ENCODE measurements around the gene UBE4B.
"Not testable (repeated sequence)": the region's sequence is repeated elsewhere in the genome, so short reads cannot be mapped to it uniquely, and the experiment has no call there.

Gene UBE4B

DNA sequence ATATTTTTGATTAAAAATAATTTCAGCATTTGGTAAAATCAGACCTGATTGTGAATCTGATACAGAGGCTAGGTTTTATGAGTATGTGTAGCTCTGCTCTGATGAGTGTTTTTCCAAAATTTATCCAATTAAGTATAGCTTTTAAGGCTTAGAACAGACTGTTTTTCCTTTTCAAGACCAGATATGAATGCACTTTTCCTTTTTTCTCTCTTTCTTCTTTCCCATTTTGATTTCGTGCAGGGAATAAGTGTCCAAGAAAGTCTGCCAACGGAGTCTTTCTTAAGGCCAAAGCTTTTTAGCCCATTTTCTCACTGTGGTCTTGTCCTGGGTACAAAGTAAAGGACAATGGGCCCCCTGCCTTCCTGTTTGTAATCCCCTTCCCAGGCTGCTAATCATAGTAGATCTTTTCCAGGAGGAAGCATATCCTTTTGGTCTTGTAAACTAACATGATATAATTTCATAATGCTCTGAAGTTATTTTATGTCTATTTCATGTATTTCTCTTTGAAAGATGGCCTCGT lies 180.5 kb downstream of the UBE4B start:
- no peaks in the 10 kb centered on the region for H3K9me3 ChIP-seq (ENCODE audit: control insufficient read depth, low read length)
- no peaks in the 10 kb centered on the region for H3K27me3 ChIP-seq (replicated peaks; ENCODE audit: control insufficient read depth, insufficient read depth, low read length)
- no peaks in the 10 kb centered on the region for H3K36me3 ChIP-seq (ENCODE audit: control insufficient read depth, insufficient read depth, low read length, severe bottlenecking)
- peak overlapping the region; percentile 41 for H3K9ac ChIP-seq (ENCODE audit: low read length)
- H3K4me1 ChIP-seq (ENCODE audit: control insufficient read depth, insufficient read depth, low read length), result peaks cover 45% of the 10 kb centered on the region
- H3K4me3 ChIP-seq (ENCODE audit: low read length), result peak overlapping the region; percentile 52
- peak; percentile 21 for DNase-seq (ENCODE audit: low read depth)

DNA sequence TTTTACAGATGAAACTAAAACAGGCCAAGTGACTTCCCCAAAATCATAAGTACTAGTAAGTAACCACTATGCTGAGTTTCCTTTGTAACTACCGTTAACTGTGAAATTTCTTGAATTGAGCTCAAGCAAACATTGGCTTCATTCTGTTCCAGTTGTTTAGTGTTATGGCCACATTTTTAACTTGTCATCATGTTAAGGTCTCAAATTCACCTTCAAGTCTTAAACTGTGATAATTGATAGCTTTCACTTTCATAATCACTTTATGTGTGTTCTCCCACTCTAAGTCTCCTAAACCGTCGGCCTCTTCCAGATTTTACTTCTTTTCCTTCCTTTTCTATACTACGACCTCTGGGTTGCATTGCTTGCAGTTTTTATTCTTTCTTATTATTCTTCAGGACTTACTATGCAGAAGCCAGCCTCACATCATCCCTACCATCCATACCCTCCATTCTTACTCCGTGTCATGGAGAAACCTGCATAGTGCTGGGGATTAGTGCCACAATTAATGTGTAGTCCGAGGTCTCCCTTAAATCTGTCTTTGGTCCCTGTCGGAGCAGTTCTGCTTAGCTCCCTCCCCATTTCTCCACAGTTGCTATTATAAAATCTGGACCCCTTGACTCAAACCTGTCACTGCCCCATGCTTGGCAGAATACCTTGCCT lies 183.5 kb downstream of the UBE4B start:
- no peaks in the 10 kb centered on the region for H3K9me3 ChIP-seq (ENCODE audit: control insufficient read depth, low read length)
- no peaks in the 10 kb centered on the region for H3K27me3 ChIP-seq (replicated peaks; ENCODE audit: control insufficient read depth, insufficient read depth, low read length)
- H3K4me1 ChIP-seq (ENCODE audit: control insufficient read depth, insufficient read depth, low read length), result peaks cover 51% of the 10 kb centered on the region
- H3K36me3 ChIP-seq (ENCODE audit: control insufficient read depth, insufficient read depth, low read length, severe bottlenecking), result no peaks in the 10 kb centered on the region
- peak overlapping the region; percentile 15 for H3K9ac ChIP-seq (ENCODE audit: low read length)
- peak overlapping the region; percentile 28 for H3K4me3 ChIP-seq (ENCODE audit: low read length)
- no peak for DNase-seq (ENCODE audit: low read depth)

DNA sequence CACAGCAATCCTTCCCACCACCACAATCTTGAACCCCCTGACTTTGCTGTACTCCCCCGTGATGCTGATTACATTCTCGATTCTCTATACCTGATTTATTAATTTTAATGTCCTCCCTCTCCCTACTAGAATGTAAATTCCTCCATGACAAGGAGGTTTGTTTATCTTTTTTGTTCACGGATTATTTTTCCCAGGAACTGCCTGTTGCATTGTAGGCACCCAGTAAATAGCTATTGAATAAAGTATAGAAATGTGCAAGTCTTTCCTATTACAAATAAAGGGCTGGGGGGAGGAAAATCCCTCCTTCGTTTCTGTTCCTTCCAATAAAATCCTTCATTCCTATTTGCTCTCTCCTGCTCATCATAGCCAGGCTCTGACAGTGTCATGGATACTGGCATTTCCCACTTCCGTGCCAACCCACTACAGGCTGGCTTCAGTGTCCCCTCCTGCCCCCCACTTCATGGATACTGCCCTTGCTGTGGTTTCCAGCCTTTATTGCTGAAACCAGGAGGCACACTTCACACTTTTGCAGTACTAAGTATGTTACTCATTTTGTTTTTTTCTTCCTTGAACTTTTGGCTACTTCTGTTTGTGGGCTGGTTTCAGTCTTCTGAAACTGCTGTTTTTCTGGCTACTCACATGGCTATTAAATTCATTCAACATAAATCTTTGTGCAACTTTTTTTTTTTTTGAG lies 185.1 kb downstream of the UBE4B start:
- Histone ChIP-seq H3K4me1 (ENCODE audit: control insufficient read depth, insufficient read depth, low read length) (peaks cover 48% of the 10 kb centered on the region), H3K27me3 (replicated peaks; ENCODE audit: control insufficient read depth, insufficient read depth, low read length) (no peaks in the 10 kb centered on the region), H3K36me3 (ENCODE audit: control insufficient read depth, insufficient read depth, low read length, severe bottlenecking) (no peaks in the 10 kb centered on the region), H3K9ac (ENCODE audit: low read length) (peak overlapping the region; percentile 2), H3K4me3 (ENCODE audit: low read length) (peak overlapping the region; percentile 38), H3K9me3 (ENCODE audit: control insufficient read depth, low read length) (no peaks in the 10 kb centered on the region)
- peak; percentile 11 for DNase-seq (ENCODE audit: low read depth)

DNA sequence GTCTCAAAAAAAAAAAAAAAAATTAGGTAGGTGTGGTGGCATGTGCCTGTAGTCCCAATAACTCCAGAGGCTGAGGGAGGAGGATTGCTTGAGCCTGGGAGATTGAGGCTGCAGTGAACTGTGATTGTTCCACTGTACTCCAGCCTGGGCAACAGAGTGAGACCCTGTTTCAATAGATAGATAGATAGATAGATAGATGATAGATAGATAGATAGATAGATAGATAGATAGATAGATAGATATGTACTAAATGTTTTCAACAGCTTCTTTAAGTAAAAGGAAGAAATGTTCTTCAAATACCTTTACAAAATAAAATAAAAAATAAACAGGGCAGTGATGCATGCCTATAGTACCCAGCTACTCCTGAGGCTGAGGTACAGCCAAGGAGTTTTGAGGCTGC lies 187.4 kb downstream of the UBE4B start:
- Histone ChIP-seq H3K9me3 (ENCODE audit: control insufficient read depth, low read length) (no peaks in the 10 kb centered on the region), H3K9ac (ENCODE audit: low read length) (no peak overlapping the region), H3K4me1 (ENCODE audit: control insufficient read depth, insufficient read depth, low read length) (peaks cover 36% of the 10 kb centered on the region), H3K36me3 (ENCODE audit: control insufficient read depth, insufficient read depth, low read length, severe bottlenecking) (no peaks in the 10 kb centered on the region), H3K4me3 (ENCODE audit: low read length) (no peak overlapping the region), H3K27me3 (replicated peaks; ENCODE audit: control insufficient read depth, insufficient read depth, low read length) (no peaks in the 10 kb centered on the region)
- no peak for DNase-seq (ENCODE audit: low read depth)

DNA sequence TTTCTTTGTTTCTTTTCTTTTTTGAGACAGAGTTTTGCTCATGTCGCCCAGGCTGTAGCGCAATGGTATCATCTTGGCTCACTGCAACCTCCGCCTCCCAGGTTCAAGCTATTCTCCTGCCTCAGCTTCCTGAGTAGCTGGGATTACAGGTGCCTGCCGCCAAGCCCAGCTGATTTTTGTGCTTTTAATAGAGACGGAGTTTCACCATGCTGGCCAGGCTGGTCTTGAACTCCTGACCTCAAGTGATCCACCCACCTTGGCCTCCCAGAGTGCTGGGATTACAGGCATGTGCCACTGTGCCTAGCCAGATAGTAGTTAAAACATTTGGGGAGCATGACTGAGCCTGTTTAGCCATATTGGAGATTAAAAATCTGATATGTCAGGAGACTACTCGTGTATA lies 187.9 kb downstream of the UBE4B start:
- not testable (repeated sequence) for DNase-seq (ENCODE audit: low read depth); H3K27me3 ChIP-seq (replicated peaks; ENCODE audit: control insufficient read depth, insufficient read depth, low read length); H3K9me3 ChIP-seq (ENCODE audit: control insufficient read depth, low read length); H3K4me3 ChIP-seq (ENCODE audit: low read length); H3K9ac ChIP-seq (ENCODE audit: low read length); H3K36me3 ChIP-seq (ENCODE audit: control insufficient read depth, insufficient read depth, low read length, severe bottlenecking)
- peaks cover 36% of the 10 kb centered on the region for H3K4me1 ChIP-seq (ENCODE audit: control insufficient read depth, insufficient read depth, low read length)

DNA sequence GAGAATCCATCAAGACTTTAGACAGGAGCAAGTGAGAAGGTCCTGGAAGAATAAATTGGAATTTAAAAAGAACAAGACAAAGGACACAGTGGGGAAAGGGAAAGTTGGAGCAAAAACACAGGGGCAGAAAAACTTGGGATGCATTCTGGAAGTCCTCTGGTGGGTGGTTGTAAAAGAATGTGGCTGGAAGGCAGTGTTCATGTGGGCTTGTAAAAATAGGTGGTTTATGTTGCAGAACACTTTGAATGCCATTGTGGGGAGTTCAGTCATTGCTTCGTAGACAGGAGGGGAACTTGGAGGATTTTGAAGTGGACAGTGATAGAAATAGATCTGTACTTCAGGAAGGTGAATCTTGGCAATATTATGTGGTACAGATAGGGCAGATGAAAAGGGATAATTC lies 192.8 kb downstream of the UBE4B start:
- peak; percentile 18 for DNase-seq (ENCODE audit: low read depth)
- Histone ChIP-seq H3K4me3 (ENCODE audit: low read length) (no peak overlapping the region), H3K9ac (ENCODE audit: low read length) (no peak overlapping the region), H3K9me3 (ENCODE audit: control insufficient read depth, low read length) (no peaks in the 10 kb centered on the region), H3K27me3 (replicated peaks; ENCODE audit: control insufficient read depth, insufficient read depth, low read length) (no peaks in the 10 kb centered on the region), H3K4me1 (ENCODE audit: control insufficient read depth, insufficient read depth, low read length) (peaks cover 11% of the 10 kb centered on the region), H3K36me3 (ENCODE audit: control insufficient read depth, insufficient read depth, low read length, severe bottlenecking) (no peaks in the 10 kb centered on the region)

DNA sequence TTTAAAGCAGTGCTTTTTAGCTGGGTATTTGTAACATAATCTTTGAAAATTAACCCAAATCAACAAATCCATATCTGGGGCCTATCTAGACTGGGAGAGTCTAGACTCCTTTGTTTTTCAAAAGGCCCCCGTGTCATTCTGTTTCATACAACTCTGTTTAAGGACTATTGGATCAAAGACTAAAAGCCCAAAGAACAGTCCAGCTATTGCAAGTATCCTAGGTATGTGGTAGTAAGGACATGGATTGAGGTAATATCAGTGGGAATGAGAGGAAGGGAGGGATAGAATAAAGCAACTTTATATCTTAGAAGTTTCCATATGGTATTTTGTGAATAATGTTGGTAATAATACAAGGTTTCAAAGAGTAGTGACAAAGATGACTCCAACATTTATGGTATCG lies 195.8 kb downstream of the UBE4B start:
- H3K4me3 ChIP-seq (ENCODE audit: low read length), result no peak overlapping the region
- H3K27me3 ChIP-seq (replicated peaks; ENCODE audit: control insufficient read depth, insufficient read depth, low read length), result no peaks in the 10 kb centered on the region

DNA sequence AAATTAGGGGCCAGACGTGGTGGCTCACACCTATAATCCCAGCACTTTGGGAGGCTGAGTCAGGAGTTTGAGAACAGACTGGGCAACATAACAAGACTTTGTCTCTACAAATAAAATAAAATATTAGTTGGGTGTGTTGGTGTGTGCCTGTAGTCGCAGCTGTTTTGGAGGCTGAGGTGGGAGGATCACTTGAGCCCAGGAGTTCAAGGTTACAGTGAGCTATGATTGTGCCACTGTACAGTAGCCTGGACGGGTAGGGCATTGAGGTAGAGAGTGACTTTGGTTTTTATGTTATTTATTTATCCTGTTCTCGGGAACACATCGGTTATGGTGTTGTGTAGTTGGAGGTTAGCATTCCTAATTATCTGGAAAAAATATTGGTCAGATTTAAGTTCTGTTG lies 197.1 kb downstream of the UBE4B start:
- no peak overlapping the region for H3K9ac ChIP-seq (ENCODE audit: low read length)
- H3K4me3 ChIP-seq (ENCODE audit: low read length), result no peak overlapping the region
- no peaks in the 10 kb centered on the region for H3K9me3 ChIP-seq (ENCODE audit: control insufficient read depth, low read length)
- H3K27me3 ChIP-seq (replicated peaks; ENCODE audit: control insufficient read depth, insufficient read depth, low read length), result no peaks in the 10 kb centered on the region
- peaks cover 14% of the 10 kb centered on the region for H3K4me1 ChIP-seq (ENCODE audit: control insufficient read depth, insufficient read depth, low read length)
- DNase-seq (ENCODE audit: low read depth), result no peak
- H3K36me3 ChIP-seq (ENCODE audit: control insufficient read depth, insufficient read depth, low read length, severe bottlenecking), result no peaks in the 10 kb centered on the region

More for the DNA sequence above, 195.8 kb downstream of the UBE4B start:
- DNase-seq (ENCODE audit: low read depth), result no peak
- Histone ChIP-seq H3K9ac (ENCODE audit: low read length) (no peak overlapping the region), H3K9me3 (ENCODE audit: control insufficient read depth, low read length) (no peaks in the 10 kb centered on the region), H3K4me1 (ENCODE audit: control insufficient read depth, insufficient read depth, low read length) (peaks cover 14% of the 10 kb centered on the region), H3K36me3 (ENCODE audit: control insufficient read depth, insufficient read depth, low read length, severe bottlenecking) (no peaks in the 10 kb centered on the region)
